Measurements from ENCODE around the gene RBMXL3.

- TF ChIP-seq CTCF (IDR thresholded peaks at IDR 0.05) (no peak), POLR2A (IDR thresholded peaks at IDR 0.05) (no peak), POLR2AphosphoS5 (IDR thresholded peaks at IDR 0.05) (no peak)
These were observed 47.2 kb upstream of the RBMXL3 start for GRCh38 chrX:115142057-115142456.

Data from transverse colon (tissue), 4 donors.